GM21515 (cell line): ENCODE data around the gene RPL19.
"Not testable (repeated sequence)": the region's sequence is repeated elsewhere in the genome, so short reads cannot be mapped to it uniquely, and the experiment has no call there.

ENCODE experiments used
- ATAC-seq: cut with Tn5 transposase; IDR thresholded peaks from one replicate; pipeline ENCODE4 v1.9.1; 2021; ENCODE audit not compliant: unreplicated experiment

Gene RPL19

DNA sequence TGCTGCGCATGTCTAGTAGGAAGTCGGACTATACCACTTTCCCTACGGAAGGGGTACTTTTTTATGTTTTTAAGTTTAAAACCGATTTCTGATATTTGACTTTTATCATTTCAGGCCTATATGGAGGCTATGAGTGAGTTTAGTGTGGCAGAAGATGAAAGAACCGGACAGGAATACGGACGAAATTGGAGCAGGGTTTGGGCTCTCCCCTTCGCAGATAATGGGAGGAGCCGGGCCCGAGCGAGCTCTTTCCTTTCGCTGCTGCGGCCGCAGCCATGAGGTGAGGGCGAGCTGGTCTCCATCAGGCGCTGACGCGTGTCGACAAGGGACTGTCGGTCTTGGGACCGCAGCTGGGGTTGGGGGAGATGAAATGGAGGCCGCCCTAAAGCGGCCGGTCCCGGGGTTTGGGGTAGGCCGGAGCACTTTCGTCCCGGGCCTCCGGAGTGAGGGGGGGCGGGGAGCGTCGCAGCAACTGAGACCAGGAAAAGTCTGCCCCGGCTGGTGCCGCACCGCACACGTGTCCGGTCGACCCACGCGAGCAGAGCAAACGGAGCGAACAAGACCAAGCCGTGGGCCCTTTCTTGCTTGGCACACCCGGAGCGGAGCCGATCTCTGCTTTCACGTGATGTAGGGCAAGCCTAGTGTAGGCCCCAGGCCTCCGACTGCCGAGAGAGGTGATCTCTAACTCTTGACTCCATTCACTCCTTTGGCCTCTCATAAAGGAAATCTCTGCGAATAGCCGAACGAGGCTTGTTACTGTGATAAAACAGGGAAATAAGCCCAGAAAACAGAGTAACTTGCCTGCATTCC lies at the start of gene RPL19:
TSS of gene RPL19 (plus strand) at position 214 of the 810 bp plus-strand sequence. CDS start at position 276, 62 bp downstream.
- peak; percentile 50 for ATAC-seq

DNA sequence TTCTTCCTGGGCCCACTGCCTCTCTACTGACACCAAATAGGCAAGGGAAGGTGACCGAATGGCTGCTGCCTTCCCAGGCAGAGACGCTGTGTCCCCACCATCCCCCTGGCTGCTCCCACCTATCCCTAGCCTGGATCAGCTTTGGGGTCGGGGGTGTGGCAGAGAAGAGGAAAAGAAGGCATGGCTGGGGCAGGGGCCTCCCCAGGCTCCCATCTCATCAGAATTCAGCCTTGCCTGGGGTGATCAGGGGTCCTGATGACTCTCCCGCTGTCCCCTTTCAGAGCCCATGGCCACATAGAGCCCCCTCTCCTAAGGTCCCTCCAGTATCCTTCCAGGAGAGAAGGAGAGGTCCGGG lies 49.3 kb upstream of the RPL19 start:
- ATAC-seq: no peak

DNA sequence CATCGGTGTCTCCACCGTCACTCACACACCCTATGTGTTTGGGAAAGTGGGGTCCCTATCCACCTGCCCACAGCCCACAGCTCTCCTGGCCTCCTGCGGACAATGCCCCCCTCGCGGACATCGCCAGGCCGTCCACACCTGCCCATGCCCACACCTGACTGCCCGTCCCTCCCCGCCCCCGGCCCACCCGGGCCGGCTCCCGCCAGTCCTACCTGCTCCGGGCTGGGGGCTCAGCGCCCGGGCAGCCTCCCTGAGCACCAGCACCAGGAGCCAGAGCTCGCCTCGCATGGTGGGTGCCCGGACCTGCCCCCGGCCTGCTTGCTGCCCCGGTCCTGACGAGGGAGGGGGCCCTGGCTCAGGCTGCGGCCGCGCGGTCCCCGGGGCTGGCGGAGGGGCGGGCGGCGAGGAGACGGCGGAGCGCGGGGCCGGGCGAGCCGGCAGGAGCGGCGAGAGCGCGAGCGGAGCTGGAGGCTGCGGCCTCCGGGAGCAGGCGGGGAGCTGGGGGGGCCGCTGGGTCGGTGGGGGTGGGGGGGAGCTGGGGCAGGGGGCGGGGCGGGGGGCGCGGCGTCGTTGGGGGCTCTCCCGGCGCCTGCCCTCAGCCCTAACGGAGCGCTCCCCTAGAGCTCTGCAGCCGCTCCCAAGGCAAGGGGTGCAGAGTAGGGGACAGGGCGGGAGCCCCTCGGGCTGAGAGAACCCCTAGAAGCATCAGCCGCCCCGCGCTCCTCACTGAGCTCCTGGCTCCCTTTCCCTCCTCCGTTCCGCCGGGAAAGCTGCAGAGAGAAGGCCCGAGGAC lies 48.7 kb upstream of the RPL19 start, which contains the start of gene PLXDC1:
TSS of gene PLXDC1 (minus strand) at position 488 of the 793 bp plus-strand sequence. CDS start at position 288, 200 bp downstream.
- no peak for ATAC-seq

DNA sequence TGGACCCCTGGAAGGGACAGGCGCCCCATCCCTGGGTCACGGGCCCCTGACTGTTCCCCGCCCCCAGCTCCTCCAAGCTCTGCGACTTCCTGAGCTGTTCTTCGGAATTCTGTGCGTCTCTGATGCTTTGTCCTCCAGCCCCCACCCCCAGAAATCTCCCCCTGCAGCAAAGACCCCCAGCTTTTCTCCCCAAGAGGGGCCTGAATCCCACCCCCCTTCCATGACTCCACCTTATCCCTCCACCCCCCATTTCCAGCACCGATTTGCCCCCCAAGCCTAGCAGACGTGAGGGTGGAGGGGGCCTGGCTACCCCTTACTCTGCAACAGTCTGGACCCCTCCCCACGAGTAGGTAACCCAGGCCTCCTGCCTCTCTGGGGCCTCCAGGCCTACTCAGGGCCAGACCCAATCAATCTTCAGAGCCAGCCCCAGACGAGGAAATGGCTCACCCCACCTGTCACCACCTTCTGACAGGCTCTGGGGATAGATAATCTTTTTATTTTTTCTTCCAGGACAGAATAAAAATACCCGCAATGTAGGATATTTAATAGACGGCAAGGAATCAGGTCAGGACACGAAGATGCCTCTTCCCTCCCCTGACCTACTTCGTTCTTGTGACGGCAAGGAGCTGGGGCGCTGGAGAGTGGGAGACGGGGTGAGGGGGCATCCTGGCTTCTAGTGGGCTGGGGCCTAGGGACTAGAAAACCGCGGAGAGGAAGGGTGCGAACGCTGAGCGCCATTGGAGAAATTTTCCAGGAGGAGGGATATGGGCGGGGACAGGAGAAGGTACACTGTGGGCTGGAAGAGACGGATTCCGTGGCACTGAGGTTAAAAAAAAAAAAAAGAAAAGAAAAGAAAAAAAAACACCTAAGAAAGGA lies 47.9 kb upstream of the RPL19 start:
- no peak for ATAC-seq

DNA sequence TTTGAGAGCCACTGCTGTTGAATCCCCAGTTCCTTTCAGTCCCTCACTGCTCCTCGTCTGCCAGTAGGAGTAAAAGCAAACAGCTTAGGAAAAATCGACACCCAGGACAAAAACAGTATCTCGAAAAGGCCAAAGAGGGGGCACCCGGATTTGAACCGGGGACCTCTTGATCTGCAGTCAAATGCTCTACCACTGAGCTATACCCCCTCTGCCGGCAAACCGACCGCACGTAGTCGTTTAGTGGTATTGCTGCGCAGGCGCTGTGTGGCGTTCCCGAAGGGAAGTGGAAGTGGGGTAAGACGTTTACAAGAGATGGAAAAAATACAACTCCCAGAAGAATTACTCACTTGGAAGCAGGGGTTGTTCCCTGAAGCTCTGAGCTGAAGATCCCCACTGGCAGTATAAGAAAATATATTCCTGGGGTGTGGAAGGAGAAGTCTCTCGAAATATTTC lies 46.5 kb upstream of the RPL19 start:
- ATAC-seq: peak; percentile 51

DNA sequence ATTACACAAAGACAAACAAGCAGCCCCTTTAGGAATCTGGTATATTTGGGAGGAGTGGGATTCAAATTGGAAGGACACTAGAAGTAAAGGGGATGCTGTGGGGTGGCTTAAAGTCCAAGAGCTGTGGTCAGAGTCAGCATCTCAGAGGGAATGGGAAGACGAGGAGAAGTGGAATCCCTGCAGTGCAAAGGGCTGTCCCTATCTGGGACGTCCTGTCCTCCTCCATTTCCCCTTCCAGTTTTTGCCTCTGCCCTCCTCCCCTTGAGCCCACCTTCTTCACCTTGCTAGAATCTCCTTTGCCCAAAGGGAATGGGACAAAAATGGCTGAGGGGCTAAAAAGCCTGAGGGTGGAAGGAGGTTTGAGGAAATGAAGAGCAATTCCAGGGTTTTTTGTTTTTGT lies 44.4 kb upstream of the RPL19 start:
- no peak for ATAC-seq

DNA sequence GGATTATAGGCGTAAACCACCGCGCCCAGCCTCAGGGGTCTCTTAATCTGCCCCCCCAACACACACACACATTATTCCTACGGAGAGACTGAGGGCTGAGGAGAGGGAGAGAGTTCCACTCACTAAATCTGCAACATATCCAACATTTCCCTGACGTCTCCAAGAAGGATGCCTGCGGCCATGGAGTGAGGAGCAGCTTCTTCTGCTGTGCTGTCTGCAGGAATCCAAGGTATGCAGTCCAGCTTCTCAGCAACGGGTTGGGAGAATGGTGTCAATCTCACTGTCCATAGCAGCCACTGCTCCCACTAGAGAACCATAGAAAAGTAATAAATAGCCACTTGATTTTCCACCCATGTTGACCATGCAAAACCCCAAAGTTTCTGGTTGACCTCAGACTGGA lies 43.6 kb upstream of the RPL19 start:
- no peak for ATAC-seq

DNA sequence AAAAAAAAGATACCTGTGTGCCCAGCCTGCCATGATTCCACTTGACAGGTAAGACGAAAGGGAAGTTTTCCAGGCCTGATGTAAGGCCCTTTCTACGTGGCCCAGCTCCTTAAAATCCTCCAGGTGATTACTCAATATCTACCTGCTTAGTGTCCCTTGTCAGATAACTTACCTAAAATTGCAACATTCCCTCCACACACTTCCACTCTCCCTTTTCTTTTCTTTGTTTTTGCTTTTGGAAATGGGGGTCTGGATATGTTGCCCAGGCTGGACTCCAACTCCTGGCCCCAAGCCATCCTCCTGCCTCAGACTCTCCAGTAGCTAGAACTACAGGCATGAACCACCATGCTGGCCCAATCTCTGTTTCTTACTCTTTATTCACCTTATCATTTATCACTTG lies 41.5 kb upstream of the RPL19 start:
- no peak for ATAC-seq

DNA sequence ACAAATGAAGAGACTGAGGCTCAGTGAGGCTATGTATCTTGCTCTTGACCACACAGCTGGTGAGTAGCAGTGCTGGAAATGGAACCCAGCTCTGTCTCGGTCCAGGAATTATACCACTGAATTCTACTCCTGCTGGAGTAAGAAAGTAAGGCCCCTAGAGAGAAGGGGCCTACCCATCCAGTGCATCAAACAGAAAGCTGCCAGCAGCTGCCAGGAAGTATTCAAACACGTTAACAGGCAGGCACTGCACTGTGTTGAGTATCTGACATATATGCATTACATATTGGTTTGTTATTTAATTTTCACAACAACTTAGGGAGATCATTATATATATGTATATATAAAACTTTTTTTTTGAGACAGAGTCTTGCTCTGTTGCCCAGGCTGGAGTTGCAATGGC lies 38.1 kb upstream of the RPL19 start:
- ATAC-seq: no peak

DNA sequence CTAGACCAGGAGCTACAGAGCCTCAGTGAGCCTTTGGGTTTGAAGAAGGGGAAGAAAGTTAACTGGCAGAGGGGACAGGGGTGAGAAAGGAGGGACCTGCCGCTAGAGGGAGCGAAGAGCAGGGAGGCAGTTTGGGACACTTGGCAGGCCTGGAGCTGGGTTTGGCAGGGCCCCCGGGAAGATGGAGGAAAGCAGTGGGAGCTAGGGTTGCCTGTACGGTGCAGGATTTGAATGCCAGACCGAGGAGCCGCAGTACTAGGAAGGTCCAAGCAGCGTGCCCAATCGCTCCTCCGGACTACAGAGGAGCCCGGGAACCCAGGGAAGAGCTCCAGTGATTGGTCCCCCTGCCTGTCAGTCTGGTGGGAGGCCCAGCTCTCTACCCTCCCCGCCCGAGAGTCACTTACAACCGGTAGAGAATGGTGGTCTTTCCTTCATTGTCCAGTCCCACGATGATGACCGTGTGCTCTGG lies 35.4 kb upstream of the RPL19 start:
- ATAC-seq: no peak

DNA sequence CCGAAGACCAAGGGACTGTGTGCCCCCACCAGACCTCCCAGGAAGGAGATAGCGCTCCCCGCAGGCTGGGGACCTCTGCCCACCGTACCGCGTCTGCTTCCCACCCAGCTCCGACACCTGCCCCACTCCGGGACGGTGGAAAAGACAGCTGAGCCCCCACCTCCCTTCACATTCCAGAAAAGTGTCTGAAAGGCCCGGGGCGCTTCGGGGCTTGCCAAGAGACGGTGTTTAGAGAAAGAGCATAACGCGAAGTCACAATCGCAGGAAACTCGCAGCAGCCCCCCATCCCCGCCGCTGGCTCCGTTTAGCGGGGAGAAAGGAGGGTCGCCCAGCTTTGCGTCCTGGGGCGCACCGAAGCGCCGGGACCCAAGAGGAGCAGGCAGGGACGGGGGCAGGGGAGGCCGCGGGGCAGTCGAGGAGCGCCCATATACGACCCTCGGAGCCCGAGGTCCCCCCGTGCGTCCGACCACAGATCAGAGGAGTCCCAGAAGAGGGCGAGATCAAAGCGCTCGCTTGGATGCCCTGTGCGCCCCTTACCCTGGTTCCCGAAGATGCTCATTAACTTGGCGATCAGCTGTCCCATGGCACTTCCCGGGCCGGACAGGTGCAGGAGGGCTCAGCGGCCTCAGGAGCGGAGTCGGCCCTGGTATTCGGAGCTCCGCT lies 34.8 kb upstream of the RPL19 start:
- ATAC-seq: no peak

DNA sequence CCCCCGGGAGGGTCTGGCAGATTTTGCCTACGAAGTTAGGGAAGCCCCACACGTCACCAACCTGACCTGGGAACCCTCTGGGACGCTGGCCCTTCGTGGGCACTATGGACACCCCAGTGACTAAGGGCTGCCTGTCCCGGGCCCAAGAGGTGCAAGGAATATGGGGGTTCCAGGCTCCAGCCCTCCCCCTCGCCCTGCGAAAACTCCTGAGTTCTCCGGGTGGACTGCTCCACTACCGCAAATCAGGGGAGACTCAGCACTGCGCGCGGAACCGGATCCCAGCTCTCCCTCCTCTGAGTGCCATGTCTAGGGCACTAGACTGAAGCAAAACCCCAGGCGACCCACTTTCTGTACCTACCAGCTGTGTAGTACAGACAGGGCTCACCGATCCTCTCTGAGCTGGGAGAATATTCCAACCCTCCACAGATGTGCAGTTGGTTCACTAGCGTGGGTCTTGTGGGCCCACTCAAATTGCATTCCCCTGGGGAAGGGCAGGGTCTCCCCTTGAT lies 34.2 kb upstream of the RPL19 start, which contains the start of gene ARL5C:
TSS of gene ARL5C (minus strand) at position 321 of the 509 bp plus-strand sequence. CDS start 401 bp downstream, outside the sequence.
- ATAC-seq: no peak

DNA sequence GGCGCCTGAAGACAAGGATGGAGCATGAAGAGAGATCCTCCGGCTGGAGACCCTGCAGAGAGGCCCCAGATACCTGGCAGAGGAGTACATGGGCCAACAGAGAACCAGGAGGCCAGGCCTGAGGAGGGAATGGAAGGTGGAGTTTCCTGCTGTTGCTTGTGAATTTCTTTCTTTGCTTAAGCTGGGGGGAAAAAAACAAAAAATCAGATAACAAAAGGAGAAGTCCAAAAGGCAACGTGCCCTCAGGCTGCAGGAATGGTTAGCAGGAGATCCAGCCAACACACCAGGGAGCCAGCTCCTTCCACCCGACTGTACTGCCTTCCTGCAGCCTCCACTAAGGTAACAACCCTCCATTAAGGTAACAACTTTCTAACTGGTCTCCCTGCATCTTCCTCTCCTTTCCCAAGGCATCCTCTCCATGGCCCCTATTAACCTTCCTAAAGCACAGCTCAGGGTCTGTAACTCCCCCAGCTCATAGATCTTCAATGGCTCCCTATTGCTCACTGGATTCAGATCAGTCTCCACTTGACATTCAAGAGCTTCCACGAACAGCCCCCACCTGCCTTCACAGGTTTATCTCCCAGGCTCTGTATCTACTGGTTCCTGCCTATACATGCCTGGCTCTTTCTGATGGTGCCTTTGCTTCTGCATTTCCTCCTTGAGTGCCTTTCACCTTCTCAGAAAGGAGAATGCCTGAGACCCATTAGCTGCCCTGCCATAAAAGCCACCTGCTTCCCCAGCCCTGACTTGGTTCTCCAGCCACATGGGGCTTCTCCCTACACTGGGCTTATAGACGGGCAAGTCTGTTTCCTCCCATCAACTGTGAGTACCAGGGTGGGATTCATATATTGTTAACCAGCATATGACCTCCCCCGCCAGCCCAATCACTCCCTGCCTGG lies 33.4 kb upstream of the RPL19 start:
- ATAC-seq: no peak

DNA sequence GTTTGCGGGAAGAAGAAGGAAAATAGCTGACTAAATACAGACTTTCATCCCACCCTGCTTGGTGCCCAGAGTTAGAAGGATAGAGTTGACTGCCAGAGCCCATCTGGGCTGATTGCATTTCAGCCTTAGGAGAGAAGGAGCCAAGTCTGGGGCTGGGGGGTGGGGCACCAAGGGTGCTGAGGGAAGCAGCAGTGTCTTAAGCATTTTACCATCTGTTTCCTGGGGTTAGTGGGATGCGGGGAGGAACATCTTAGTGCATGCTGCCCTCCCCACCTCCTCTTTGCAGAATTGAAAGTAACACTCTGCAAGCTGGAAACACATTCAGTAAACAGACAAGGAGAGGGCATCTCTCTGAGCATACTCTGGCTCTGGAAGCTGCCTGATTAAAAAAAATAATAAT lies 32.6 kb upstream of the RPL19 start:
- ATAC-seq: no peak

DNA sequence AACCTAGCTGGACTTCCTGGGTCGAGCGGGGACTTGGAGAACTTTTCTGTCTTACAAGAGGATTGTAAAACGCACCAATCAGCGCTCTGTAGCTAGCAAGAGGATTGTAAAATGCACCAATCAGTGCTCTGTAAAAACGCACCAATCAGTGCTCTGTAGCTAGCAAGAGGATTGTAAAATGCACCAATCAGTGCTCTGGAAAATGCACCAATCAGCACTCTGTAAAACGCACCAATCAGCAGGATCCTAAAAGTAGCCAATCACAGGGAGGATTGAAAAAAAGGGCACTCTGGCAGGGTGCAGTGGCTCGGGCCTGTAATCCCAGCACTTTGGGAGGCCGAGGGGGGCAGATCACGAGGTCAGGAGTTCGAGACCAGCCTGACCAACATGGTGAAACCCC lies 31.6 kb upstream of the RPL19 start:
- ATAC-seq: not testable (repeated sequence)

DNA sequence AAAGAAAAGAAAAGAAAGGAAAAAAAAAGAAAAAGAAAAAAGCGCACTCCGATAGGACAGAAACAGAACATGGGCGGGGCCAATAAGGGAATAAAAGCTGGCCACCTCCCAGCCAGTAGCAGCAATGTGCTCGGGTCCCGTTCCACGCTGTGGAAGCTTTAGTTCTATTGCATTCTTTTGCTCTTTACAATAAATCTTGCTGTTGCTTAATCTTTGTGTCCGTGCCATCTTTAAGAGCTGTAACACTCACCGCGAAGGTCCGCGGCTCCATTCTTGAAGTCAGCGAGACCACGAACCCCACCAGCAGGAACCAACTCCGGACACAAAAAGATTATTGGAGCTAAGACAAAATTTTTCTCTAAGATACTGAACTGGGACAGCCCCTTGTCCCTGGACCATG lies 31.0 kb upstream of the RPL19 start:
- ATAC-seq: no peak

DNA sequence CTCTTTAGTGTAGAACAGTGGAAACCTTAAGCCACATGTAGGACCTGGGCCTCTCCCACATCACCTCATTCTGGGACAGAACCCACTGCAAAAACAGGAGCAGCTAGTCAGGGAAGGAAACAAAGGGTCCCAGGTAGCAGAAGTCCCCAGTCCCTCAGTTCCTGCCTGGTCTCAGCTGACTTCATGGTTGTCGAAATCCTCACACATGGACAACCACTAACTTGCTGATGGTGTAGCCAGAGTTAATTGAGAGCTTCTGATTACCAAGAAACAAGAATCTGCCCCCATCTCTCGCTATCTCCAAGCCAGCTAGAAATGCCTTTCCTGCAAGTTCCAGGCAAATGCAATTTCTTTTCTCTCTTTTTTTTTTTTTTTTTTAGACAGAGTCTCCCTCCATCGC lies 30.6 kb upstream of the RPL19 start:
- ATAC-seq: no peak

DNA sequence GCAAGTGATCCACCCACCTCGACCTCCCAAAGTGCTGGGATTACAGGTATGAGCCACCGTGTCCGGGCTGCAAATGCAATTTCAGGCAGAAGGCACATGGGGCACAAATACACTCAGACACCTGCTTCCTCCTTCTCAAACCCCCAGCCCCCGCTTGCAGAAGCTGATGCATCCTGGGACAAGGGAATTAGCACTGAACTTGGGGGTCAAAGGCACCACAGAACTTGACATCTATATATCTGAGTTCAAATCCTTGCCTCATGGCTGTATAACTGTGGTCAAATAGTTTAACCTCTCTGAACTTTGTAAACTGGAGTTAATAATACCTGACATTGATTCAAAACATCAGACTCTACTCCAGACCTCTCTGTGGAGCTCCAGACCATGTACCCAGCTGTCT lies 30.0 kb upstream of the RPL19 start:
- ATAC-seq: no peak

DNA sequence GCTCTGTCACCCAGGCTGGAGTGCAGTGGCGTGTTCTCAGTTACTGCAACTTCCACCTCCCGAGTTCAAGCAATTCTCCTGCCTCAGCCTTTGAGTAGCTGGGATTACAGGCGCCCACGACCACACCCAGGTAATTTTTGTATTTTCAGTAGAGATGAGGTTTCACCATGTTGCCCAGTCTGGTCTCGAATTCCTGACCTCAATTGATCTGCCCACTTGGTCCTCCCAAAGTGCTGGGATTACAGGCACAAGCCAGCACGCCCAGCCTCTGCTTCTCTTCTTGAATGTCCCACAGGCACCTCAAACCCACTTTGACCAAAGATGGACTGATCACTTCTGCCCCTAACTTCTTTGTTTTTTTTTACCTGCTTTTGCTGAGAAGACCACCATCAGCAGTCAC lies 29.5 kb upstream of the RPL19 start:
- no peak for ATAC-seq
